GM12878 (cell line): ENCODE results near the gene C14orf119. TPM values are rescaled to one million over a fixed set of nuclear protein-coding genes. Genes with fewer than 3 reads are reported as not detected.

Source experiments
- ATAC-seq: fragments of 200-7000 bp; cut with Tn5 transposase; 3 replicates; pipeline ENCODE4 v1.9.1; 2020; ENCODE audit warnings: mild to moderate bottlenecking, moderate library complexity
- BruUV-seq: library from RNA; stranded (reverse); fragments of 400-500 nt; replicated peaks from 2 replicates; lab custom pipeline; 2021; lab: Mats Ljungman, UMichigan
- CTCF ChIA-PET: fragments of 300-600 bp; sonication (Branson Sonifier 250); formaldehyde crosslinking; extraction: SDS; loops from one replicate; lab custom pipeline; 2021; ENCODE audit warnings: inconsistent platforms; lab: Yijun Ruan, JAX
- POLR2A ChIA-PET: fragments of 350-600 bp; formaldehyde crosslinking; extraction: SDS; loops from one replicate; lab custom pipeline; 2021; ENCODE audit warnings: inconsistent platforms; lab: Charles Lee
- RAD21 ChIA-PET: fragments of 300-600 bp; sonication (Branson Sonifier 250); formaldehyde crosslinking; loops from one replicate; lab custom pipeline; 2023; ENCODE audit warnings: antibody characterized with exemption; ENCODE audit not compliant: unreplicated experiment; lab: Charles Lee
- SMC1A ChIA-PET: fragments of 300-600 bp; sonication (Branson Sonifier 250); formaldehyde crosslinking; loops from one replicate; lab custom pipeline; 2023; ENCODE audit not compliant: unreplicated experiment, uncharacterized antibody; lab: Charles Lee
- DNase-seq: peaks from one replicate; pipeline ENCODE4 v3.0.0-alpha.2; 2011; ENCODE audit warnings: low read depth, low spot score
- FAIRE-seq: peaks from 3 replicates; lab custom pipeline; 2011; peaks lifted over from hg19 to GRCh38; lab: Jason Lieb, UNC
- H2AFZ ChIP-seq: 2 replicates; pipeline ENCODE4 v1.6.0; 2011; ENCODE audit warnings: low read depth, low read length, control low read depth; ENCODE audit not compliant: control insufficient read depth
- H3K27ac ChIP-seq: 2 replicates; pipeline ENCODE4 v1.5.1; 2011; ENCODE audit warnings: control low read depth; ENCODE audit not compliant: control insufficient read depth, insufficient read depth
- H3K27me3 ChIP-seq, 2 experiments: replicated peaks in 1 of 2; 2 replicates each; pipeline versions ENCODE4 v1.6.0 to v1.6.1; 2011; ENCODE audit warnings: low read length in 1 of 2; ENCODE audit not compliant: control insufficient read depth in 2 of 2, insufficient read depth in 2 of 2
- H3K36me3 ChIP-seq, 2 experiments: 2 replicates each; pipeline ENCODE4 v1.5.1; 2011; ENCODE audit warnings: low read length in 1 of 2; ENCODE audit not compliant: control insufficient read depth in 2 of 2, insufficient read depth in 2 of 2
- H3K4me1 ChIP-seq: 2 replicates; pipeline ENCODE4 v1.6.1; 2011; ENCODE audit warnings: mild to moderate bottlenecking, low read length, moderate library complexity, mixed read lengths; ENCODE audit not compliant: control insufficient read depth, insufficient read depth
- H3K4me2 ChIP-seq: 2 replicates; pipeline ENCODE4 v1.6.0; 2011; ENCODE audit warnings: control low read depth; ENCODE audit not compliant: control insufficient read depth, insufficient read depth
- H3K4me3 ChIP-seq: fragments of 200-600 bp; sonication (generic); 2 replicates; pipeline ENCODE4 v1.5.1; 2016
- H3K79me2 ChIP-seq: 2 replicates; pipeline ENCODE4 v1.6.0; 2011; ENCODE audit warnings: low read length; ENCODE audit not compliant: control insufficient read depth, insufficient read depth
- H3K9ac ChIP-seq: 2 replicates; pipeline ENCODE4 v1.8.0; 2011; ENCODE audit warnings: low read length, control low read depth, mixed read lengths; ENCODE audit not compliant: control insufficient read depth, insufficient read depth
- H3K9me3 ChIP-seq: replicated peaks from 3 replicates; pipeline ENCODE4 v1.5.1; 2011; ENCODE audit warnings: mild to moderate bottlenecking, low read length; ENCODE audit not compliant: control insufficient read depth, insufficient read depth
- H4K20me1 ChIP-seq: 2 replicates; pipeline ENCODE4 v1.6.0; 2011; ENCODE audit not compliant: control insufficient read depth, insufficient read depth
- CHD1 ChIP-seq: IDR thresholded peaks from 2 replicates; pipeline ENCODE4 v1.6.1; 2012; ENCODE audit warnings: low read depth, low read length, improper control_type of control experiment
- CHD2 ChIP-seq: IDR thresholded peaks from 2 replicates; pipeline ENCODE4 v1.6.1; 2011; ENCODE audit warnings: low read depth, low read length, improper control_type of control experiment, borderline replicate concordance
- CREB1 ChIP-seq: IDR thresholded peaks from 2 replicates; pipeline ENCODE4 v1.6.1; 2012; ENCODE audit warnings: low read depth, mild to moderate bottlenecking, inconsistent platforms
- CTCF ChIP-seq, 3 experiments: IDR thresholded peaks in 2 of 3; conservative IDR thresholded peaks in 1 of 3; 2 replicates each; pipeline ENCODE4 v1.5.1; 2011; ENCODE audit warnings: low read depth in 3 of 3, low read length in 3 of 3, mild to moderate bottlenecking in 3 of 3, control low read depth in 2 of 3, moderate library complexity in 2 of 3, inconsistent platforms in 1 of 3, mixed read lengths in 1 of 3; ENCODE audit not compliant: control insufficient read depth in 2 of 3, insufficient read depth in 1 of 3; ENCODE audit errors: extremely low read depth in 1 of 3
- DPF2 ChIP-seq: fragments of 450-650 bp; IDR thresholded peaks from 2 replicates; pipeline ENCODE4 v1.6.1; 2017; ENCODE audit warnings: mild to moderate bottlenecking
- EGR1 ChIP-seq, 2 experiments: IDR thresholded peaks; 1 replicate in 1 of 2; 2 replicates in 1 of 2; pipeline ENCODE4 v1.6.1; 2011 to 2012; ENCODE audit warnings: low read depth in 2 of 2, low read length in 2 of 2, borderline replicate concordance in 1 of 2, mild to moderate bottlenecking in 1 of 2, moderate library complexity in 1 of 2
- FOS ChIP-seq: IDR thresholded peaks from 3 replicates; pipeline ENCODE4 v1.6.1; 2011; ENCODE audit warnings: borderline replicate concordance; ENCODE audit not compliant: insufficient read length; ENCODE audit errors: extremely low read depth
- KDM1A ChIP-seq: fragments of 200-600 bp; sonication (generic); IDR thresholded peaks from 2 replicates; pipeline ENCODE4 v1.6.1; 2016; ENCODE audit warnings: borderline replicate concordance
- LARP7 ChIP-seq: fragments of 450-650 bp; IDR thresholded peaks from 2 replicates; pipeline ENCODE4 v1.6.1; 2017; ENCODE audit warnings: mild to moderate bottlenecking
- MAX ChIP-seq: IDR thresholded peaks from 2 replicates; pipeline ENCODE4 v1.6.1; 2012; ENCODE audit warnings: low read depth, low read length, improper control_type of control experiment
- NBN ChIP-seq: fragments of 450-650 bp; IDR thresholded peaks from 2 replicates; pipeline ENCODE4 v1.6.1; 2016
- POLR2AphosphoS5 ChIP-seq: IDR thresholded peaks from 2 replicates; pipeline ENCODE4 v1.6.1; 2011; ENCODE audit warnings: mild to moderate bottlenecking, low read length, inconsistent platforms
- RAD21 ChIP-seq: IDR thresholded peaks from 2 replicates; pipeline ENCODE4 v1.6.1; 2011; ENCODE audit warnings: mild to moderate bottlenecking, low read depth, low read length, moderate library complexity; ENCODE audit not compliant: insufficient read depth
- RCOR1 ChIP-seq: conservative IDR thresholded peaks from 2 replicates; pipeline ENCODE4 v1.6.1; 2012; ENCODE audit warnings: low read depth, low read length, improper control_type of control experiment
- SMAD1 ChIP-seq: fragments of 450-650 bp; IDR thresholded peaks from 2 replicates; pipeline ENCODE4 v1.6.1; 2018; ENCODE audit warnings: mild to moderate bottlenecking, low read depth; ENCODE audit not compliant: partially characterized antibody
- SRF ChIP-seq, 2 experiments: IDR thresholded peaks; 2 replicates each; pipeline ENCODE4 v1.6.1; 2011; ENCODE audit warnings: low read depth in 2 of 2, low read length in 2 of 2, mild to moderate bottlenecking in 1 of 2, moderate library complexity in 1 of 2
- STAT1 ChIP-seq: fragments of 450-650 bp; conservative IDR thresholded peaks from 2 replicates; pipeline ENCODE4 v1.6.1; 2014; ENCODE audit warnings: antibody characterized with exemption, mild to moderate bottlenecking
- YBX1 ChIP-seq: fragments of 450-650 bp; IDR thresholded peaks from 2 replicates; pipeline ENCODE4 v1.6.1; 2016; ENCODE audit warnings: antibody characterized with exemption
- ZBED1 ChIP-seq: IDR thresholded peaks from 2 replicates; pipeline ENCODE4 v1.6.1; 2016; ENCODE audit warnings: borderline replicate concordance
- WGBS: methylation state at CpG from one replicate; pipeline ENCODE4 v1.1.6; 2016; ENCODE audit warnings: low lambda C conversion rate; ENCODE audit not compliant: insufficient replicate concordance, insufficient coverage; ENCODE audit errors: missing lambda C conversion rate; 5-methylcytosine and 5-hydroxymethylcytosine counted together
- in situ Hi-C: fragments of 300-500 bp; cut with MboI; formaldehyde crosslinking; loops from 9 replicates; pipeline ENCODE4 v1.14.3; 2018; ENCODE audit warnings: mixed read lengths
- intact Hi-C: fragments of 100-400 bp; cut with micrococcal nuclease; formaldehyde crosslinking; loops from one replicate; pipeline ENCODE4 v1.14.2; 2022; ENCODE audit not compliant: unreplicated experiment
- polyA plus RNA-seq, 11 experiments: library from polyadenylated mRNA; depleted of rRNA in 4 of 11; unstranded in 6 of 11; stranded (reverse) in 5 of 11; fragments of >200 nt; fragmentation: Nextera tagmentation in 4 of 11; fragmentation: Illumina TruSeq in 1 of 11; extraction: Ambion mirVana in 4 of 11; extraction: Trizol in 1 of 11; gene quantifications; 1 replicate in 1 of 11; 2 replicates in 10 of 11; pipeline versions ENCODE4 v1.2.1 to v1.2.3, GENCODE V29; 2011 to 2016; ENCODE audit warnings: inconsistent platforms in 2 of 11, missing spikeins in 2 of 11, low read depth in 1 of 11
- total RNA-seq, 4 experiments: library from RNA; depleted of rRNA in 3 of 4; stranded (reverse); fragments of >200 nt in 3 of 4; fragmentation: Illumina TruSeq in 1 of 4; extraction: Trizol in 1 of 4; gene quantifications; 2 replicates each; pipeline versions ENCODE4 v1.2.1 to v1.2.3, GENCODE V29; 2013 to 2021
- TF ChIP-seq, protein P1 (sequence below): fragments of 450-650 bp; IDR thresholded peaks from 2 replicates; pipeline ENCODE4 v1.6.1; 2016; ENCODE audit warnings: mild to moderate bottlenecking

The C14orf119 gene
- total and polyA plus RNA-seq, 10 of the 15 experiments (the other 5 are each of a cell fraction or from before 2014, with no cell fraction given): 32.3 to 228 (median 57.6) TPM

DNA sequence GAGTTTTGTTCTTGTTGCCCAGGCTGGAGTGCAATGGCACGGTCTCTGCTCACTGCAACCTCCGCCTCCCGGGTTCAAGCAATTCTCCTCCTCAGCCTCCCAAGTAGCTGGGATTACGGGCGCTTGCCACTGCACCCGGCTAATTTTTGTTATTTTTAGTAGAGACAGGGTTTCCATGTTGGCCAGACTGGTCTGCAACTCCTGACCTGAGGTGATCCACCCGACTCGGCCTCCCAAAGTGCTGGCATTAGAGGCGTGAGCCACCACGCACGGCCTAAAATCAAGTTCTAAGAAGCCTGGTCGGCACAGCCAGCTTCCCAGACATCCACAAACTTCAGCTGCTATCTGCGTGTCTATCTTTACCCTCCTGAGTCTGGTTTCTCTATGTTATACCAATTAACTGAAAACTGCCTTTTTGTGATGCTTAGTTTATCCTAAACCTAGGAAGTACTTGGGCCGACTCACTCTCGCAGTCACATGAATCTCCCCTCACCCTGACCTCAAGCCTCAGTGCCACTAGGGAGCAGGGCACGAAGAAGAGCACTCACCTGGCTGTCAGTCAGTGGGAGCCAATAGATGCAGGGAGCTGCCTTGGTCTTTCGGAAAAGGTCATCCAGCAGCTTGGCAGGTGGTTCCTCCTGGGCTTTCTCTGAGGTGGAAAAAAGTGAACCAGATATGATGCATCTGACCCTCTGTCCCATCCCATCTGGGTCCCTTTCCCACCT lies 34.6 kb upstream of the C14orf119 start:
- Histone ChIP-seq H3K79me2 (no peaks in the 10 kb centered on the region), H3K27ac (no peak overlapping the region), H3K36me3 (peaks cover 29 to 37% of the 10 kb centered on the region in 2 experiments), H3K4me1 (peaks cover 12% of the 10 kb centered on the region), H2AFZ (no peak overlapping the region), H4K20me1 (no peaks in the 10 kb centered on the region; the same call in 1 of the 2 replicates), H3K9ac (no peak overlapping the region), H3K27me3 (no peaks in the 10 kb centered on the region), H3K9me3 (no peaks in the 10 kb centered on the region), H3K4me2 (no peak overlapping the region), H3K4me3 (no peak overlapping the region)
- in situ Hi-C loops: no loop called here
- no TSS peak for BruUV-seq
- intact Hi-C loops: no loop called here
- ChIA-PET CTCF (interaction anchor here (0.7 to 18.3 kb wide), 10 partner anchors 8 to 130 kb away, joined by 3 to 853 read pairs (median 6); partner anchors contain the start of gene AJUBA), POLR2A (interaction anchor here (1.4 to 2.0 kb wide), 3 partner anchors 8 to 74 kb away, joined by 3 to 6 read pairs (median 4); no protein-coding TSS in a partner anchor), RAD21 (interaction anchor here (0.9 to 10.8 kb wide), 3 partner anchors 67 to 81 kb away, joined by 3 to 224 read pairs (median 166); partner anchors contain the start of gene AJUBA), SMC1A (interaction anchor here (0.7 to 8.7 kb wide), 6 partner anchors 8 to 1919 kb away, joined by 3 to 156 read pairs (median 7); no protein-coding TSS in a partner anchor)
- TF ChIP-seq STAT1 (no peak), POLR2AphosphoS5 (no peak), YBX1 (no peak), LARP7 (no peak), CREB1 (no peak), CHD1 (no peak), KDM1A (no peak), FOS (no peak), ZBED1 (no peak), EGR1 (IDR thresholded peaks at IDR 0.05; ENCODE audit: borderline replicate concordance in 1 of 2, low read depth in 2 of 2, low read length in 2 of 2) (no peak), NBN (no peak), CTCF (IDR thresholded peaks at IDR 0.05 in 2 of 3, conservative IDR thresholded peaks at IDR 0.05 in 1 of 3; ENCODE audit: control insufficient read depth in 2 of 3, extremely low read depth in 1 of 3, insufficient read depth in 1 of 3, low read depth in 3 of 3, low read length in 3 of 3) (no peak), CHD2 (no peak), MAX (no peak), SMAD1 (no peak), RAD21 (no peak), DPF2 (no peak), SRF (IDR thresholded peaks at IDR 0.05; ENCODE audit: low read depth in 2 of 2, low read length in 2 of 2) (no peak), RCOR1 (no peak)
- TF ChIP-seq, protein P1, sequence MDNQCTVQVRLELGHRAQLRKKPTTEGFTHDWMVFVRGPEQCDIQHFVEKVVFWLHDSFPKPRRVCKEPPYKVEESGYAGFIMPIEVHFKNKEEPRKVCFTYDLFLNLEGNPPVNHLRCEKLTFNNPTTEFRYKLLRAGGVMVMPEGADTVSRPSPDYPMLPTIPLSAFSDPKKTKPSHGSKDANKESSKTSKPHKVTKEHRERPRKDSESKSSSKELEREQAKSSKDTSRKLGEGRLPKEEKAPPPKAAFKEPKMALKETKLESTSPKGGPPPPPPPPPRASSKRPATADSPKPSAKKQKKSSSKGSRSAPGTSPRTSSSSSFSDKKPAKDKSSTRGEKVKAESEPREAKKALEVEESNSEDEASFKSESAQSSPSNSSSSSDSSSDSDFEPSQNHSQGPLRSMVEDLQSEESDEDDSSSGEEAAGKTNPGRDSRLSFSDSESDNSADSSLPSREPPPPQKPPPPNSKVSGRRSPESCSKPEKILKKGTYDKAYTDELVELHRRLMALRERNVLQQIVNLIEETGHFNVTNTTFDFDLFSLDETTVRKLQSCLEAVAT: no peak
- ATAC-seq (no peak), FAIRE-seq (no peak), DNase-seq (no peak)
- 96% methylated on average over 17 of the region's 17 CpGs for WGBS
